IPS DF 19.7 (cell line): ENCODE data around the gene BPI.
"Not testable (repeated sequence)": the region's sequence is repeated elsewhere in the genome, so short reads cannot be mapped to it uniquely, and the experiment has no call there.

ENCODE experiments used
- DNase-seq: peaks from one replicate; pipeline ENCODE4 v3.0.0-alpha.2; 2013; ENCODE audit warnings: low read depth, low spot score

BPI gene

GRCh38 chr20:38336726-38337125, 32.8 kb downstream of the BPI start:
- DNase-seq, result no peak

GRCh38 chr20:38337561-38338140, 33.7 kb downstream of the BPI start:
- DNase-seq, result peak; percentile 86

GRCh38 chr20:38338849-38339520, 35.0 kb downstream of the BPI start:
- no peak for DNase-seq

GRCh38 chr20:38339521-38339896, 35.6 kb downstream of the BPI start:
- not testable (repeated sequence) for DNase-seq

GRCh38 chr20:38339997-38340396, 36.0 kb downstream of the BPI start:
- no peak for DNase-seq

GRCh38 chr20:38340693-38341092, 36.7 kb downstream of the BPI start:
- DNase-seq, result no peak

GRCh38 chr20:38342216-38342615, 38.3 kb downstream of the BPI start:
- DNase-seq, result peak; percentile 95

GRCh38 chr20:38342713-38343310, 38.9 kb downstream of the BPI start:
- no peak for DNase-seq

- DNase-seq, result no peak
Observed at GRCh38 chr20:38343311-38344106, 39.6 kb downstream of the BPI start.

GRCh38 chr20:38344107-38344701, 40.2 kb downstream of the BPI start:
- DNase-seq, result no peak

GRCh38 chr20:38345643-38346042, 41.7 kb downstream of the BPI start:
- no peak for DNase-seq

- no peak for DNase-seq
Observed at GRCh38 chr20:38346247-38346651, 42.3 kb downstream of the BPI start, which contains the start of gene LBP. TSS of gene LBP (plus strand) at chr20:38346482. CDS start at chr20:38346517, 35 bp downstream.

- no peak for DNase-seq
Observed at GRCh38 chr20:38346741-38347140, 42.8 kb downstream of the BPI start.

- no peak for DNase-seq
Observed at GRCh38 chr20:38349856-38350255, 45.9 kb downstream of the BPI start.

GRCh38 chr20:38350879-38351775, 47.2 kb downstream of the BPI start:
- DNase-seq, result no peak

- DNase-seq, result no peak
Observed at GRCh38 chr20:38353316-38353715, 49.4 kb downstream of the BPI start.

GRCh38 chr20:38354227-38354626, 50.3 kb downstream of the BPI start:
- no peak for DNase-seq

- no peak for DNase-seq
Observed at GRCh38 chr20:38355161-38356012, 51.4 kb downstream of the BPI start.

- no peak for DNase-seq
Observed at GRCh38 chr20:38357653-38358207, 53.8 kb downstream of the BPI start.

GRCh38 chr20:38358556-38358955, 54.6 kb downstream of the BPI start:
- no peak for DNase-seq
